ENCODE data around the gene RNF4.

DNA sequence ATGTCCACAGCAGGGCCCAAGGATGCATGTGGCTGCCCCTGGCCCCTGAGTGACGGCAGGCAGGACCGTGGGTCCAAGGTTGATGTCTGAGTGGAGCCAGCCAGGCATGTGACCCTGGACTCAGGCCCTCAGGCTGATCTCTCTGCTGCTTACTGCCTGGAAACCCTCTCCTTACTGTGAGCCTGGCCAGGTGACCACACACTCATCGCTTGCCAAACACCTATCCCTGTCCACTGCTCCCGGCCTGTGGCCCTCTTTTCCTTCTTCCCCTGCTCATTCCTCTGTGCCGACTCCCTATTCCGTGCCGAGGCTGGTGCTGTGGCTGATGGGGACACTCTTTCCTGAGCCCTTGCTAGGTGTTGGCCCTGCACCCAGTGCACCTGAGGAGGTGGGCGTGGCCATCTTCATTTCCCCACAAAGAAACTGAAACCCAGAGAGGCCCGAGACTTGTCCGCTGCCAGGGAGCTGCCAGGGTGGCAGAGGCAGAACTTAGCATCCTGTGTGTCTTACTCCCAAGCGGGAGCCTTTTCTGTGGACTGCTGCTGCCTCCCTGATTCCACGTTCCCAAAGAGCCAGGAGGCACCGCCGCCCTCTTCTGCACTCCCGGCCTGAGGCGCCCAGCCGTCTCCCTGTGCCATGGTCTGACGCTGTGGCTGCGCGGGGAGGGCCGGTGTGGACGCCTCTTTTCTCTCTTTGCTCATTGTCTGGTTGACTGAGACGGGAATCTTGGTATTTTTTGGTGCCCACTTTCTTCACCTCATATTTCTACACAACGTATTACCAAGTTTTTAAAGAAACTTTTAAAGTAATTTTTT lies 11.2 kb upstream of the RNF4 start:
- TF ChIP-seq GABPA (IDR thresholded peaks at IDR 0.05; ENCODE audit: low read depth): no peak
- TF ChIP-seq, protein P1, sequence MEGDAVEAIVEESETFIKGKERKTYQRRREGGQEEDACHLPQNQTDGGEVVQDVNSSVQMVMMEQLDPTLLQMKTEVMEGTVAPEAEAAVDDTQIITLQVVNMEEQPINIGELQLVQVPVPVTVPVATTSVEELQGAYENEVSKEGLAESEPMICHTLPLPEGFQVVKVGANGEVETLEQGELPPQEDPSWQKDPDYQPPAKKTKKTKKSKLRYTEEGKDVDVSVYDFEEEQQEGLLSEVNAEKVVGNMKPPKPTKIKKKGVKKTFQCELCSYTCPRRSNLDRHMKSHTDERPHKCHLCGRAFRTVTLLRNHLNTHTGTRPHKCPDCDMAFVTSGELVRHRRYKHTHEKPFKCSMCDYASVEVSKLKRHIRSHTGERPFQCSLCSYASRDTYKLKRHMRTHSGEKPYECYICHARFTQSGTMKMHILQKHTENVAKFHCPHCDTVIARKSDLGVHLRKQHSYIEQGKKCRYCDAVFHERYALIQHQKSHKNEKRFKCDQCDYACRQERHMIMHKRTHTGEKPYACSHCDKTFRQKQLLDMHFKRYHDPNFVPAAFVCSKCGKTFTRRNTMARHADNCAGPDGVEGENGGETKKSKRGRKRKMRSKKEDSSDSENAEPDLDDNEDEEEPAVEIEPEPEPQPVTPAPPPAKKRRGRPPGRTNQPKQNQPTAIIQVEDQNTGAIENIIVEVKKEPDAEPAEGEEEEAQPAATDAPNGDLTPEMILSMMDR (IDR thresholded peaks at IDR 0.05; ENCODE audit: insufficient read depth, low read length): no peak
- TF ChIP-seq, protein P2, sequence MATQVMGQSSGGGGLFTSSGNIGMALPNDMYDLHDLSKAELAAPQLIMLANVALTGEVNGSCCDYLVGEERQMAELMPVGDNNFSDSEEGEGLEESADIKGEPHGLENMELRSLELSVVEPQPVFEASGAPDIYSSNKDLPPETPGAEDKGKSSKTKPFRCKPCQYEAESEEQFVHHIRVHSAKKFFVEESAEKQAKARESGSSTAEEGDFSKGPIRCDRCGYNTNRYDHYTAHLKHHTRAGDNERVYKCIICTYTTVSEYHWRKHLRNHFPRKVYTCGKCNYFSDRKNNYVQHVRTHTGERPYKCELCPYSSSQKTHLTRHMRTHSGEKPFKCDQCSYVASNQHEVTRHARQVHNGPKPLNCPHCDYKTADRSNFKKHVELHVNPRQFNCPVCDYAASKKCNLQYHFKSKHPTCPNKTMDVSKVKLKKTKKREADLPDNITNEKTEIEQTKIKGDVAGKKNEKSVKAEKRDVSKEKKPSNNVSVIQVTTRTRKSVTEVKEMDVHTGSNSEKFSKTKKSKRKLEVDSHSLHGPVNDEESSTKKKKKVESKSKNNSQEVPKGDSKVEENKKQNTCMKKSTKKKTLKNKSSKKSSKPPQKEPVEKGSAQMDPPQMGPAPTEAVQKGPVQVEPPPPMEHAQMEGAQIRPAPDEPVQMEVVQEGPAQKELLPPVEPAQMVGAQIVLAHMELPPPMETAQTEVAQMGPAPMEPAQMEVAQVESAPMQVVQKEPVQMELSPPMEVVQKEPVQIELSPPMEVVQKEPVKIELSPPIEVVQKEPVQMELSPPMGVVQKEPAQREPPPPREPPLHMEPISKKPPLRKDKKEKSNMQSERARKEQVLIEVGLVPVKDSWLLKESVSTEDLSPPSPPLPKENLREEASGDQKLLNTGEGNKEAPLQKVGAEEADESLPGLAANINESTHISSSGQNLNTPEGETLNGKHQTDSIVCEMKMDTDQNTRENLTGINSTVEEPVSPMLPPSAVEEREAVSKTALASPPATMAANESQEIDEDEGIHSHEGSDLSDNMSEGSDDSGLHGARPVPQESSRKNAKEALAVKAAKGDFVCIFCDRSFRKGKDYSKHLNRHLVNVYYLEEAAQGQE (IDR thresholded peaks at IDR 0.05; ENCODE audit: insufficient replicate concordance, low read depth): no peak

Measured in HL-60 (cell line).